A549 (cell line): ENCODE data around the gene ANO4. TPM values are rescaled to one million over a fixed set of nuclear protein-coding genes. Genes with fewer than 3 reads are reported as not detected.

Experiments used
- ATAC-seq, 2 experiments: fragments of 200-7000 bp in 1 of 2; fragments of >200 bp in 1 of 2; cut with Nextera tagmentation in 1 of 2; cut with Tn5 transposase in 1 of 2; 3 replicates each; pipeline versions ENCODE4 v1.8.0 to v1.9.1; 2018 to 2020; ENCODE audit warnings: mild to moderate bottlenecking in 1 of 2, moderate library complexity in 1 of 2
- CTCF ChIA-PET: fragments of 300-600 bp; sonication (Branson Sonifier 250); formaldehyde crosslinking; extraction: SDS; loops from one replicate; lab custom pipeline; 2021; ENCODE audit warnings: antibody characterized with exemption, inconsistent platforms; lab: Yijun Ruan, JAX
- POLR2A ChIA-PET: fragments of 350-600 bp; formaldehyde crosslinking; extraction: SDS; loops from one replicate; lab custom pipeline; 2021; ENCODE audit warnings: antibody characterized with exemption, inconsistent platforms; lab: Yijun Ruan, JAX
- DNase-seq, 2 experiments: peaks; one replicate each; pipeline versions ENCODE4 v3.0.0 to v3.0.0-alpha.2; 2011 to 2016; ENCODE audit warnings: low read depth in 1 of 2, low spot score in 1 of 2
- FAIRE-seq: peaks from 2 replicates; lab custom pipeline; 2011; peaks lifted over from hg19 to GRCh38; lab: Jason Lieb, UNC
- H3K27ac ChIP-seq, 2 experiments: fragments of >200 bp; sonication (Bioruptor Twin); formaldehyde crosslinking; 3 replicates each; pipeline ENCODE4 v1.5.1; 2016 to 2017
- H3K4me1 ChIP-seq: fragments of >200 bp; sonication (Bioruptor Twin); formaldehyde crosslinking; 3 replicates; pipeline ENCODE4 v1.6.1; 2016
- H3K4me2 ChIP-seq: fragments of >200 bp; sonication (Bioruptor Twin); formaldehyde crosslinking; 3 replicates; pipeline ENCODE4 v1.6.1; 2016
- H3K4me3 ChIP-seq: fragments of >200 bp; sonication (Bioruptor Twin); formaldehyde crosslinking; 3 replicates; pipeline ENCODE4 v1.5.1; 2016
- H3K9me3 ChIP-seq: fragments of >200 bp; sonication (Bioruptor Twin); formaldehyde crosslinking; 3 replicates; pipeline ENCODE4 v1.6.1; 2016
- BHLHE40 ChIP-seq: IDR thresholded peaks from 2 replicates; pipeline ENCODE4 v1.6.1; 2012; ENCODE audit warnings: low read depth, low read length, inconsistent platforms
- CTCF ChIP-seq: fragments of >200 bp; sonication (Bioruptor Twin); formaldehyde crosslinking; IDR thresholded peaks from 3 replicates; pipeline ENCODE4 v1.5.1; 2016
- ELK1 ChIP-seq: fragments of 150-350 bp; IDR thresholded peaks from 2 replicates; pipeline ENCODE4 v1.6.1; 2014; ENCODE audit warnings: low read depth, mild to moderate bottlenecking, low read length
- EP300 ChIP-seq, 2 experiments: fragments of >200 bp; sonication (Bioruptor Twin); formaldehyde crosslinking; IDR thresholded peaks; 2 replicates in 1 of 2; 3 replicates in 1 of 2; pipeline ENCODE4 v1.6.1; 2016 to 2017
- ESRRA ChIP-seq: fragments of 150-350 bp; IDR thresholded peaks from 2 replicates; pipeline ENCODE4 v1.6.1; 2014; ENCODE audit warnings: mild to moderate bottlenecking, low read length, borderline replicate concordance
- FOSL2 ChIP-seq, 2 experiments: fragments of 450-650 bp in 1 of 2; fragments of >200 bp in 1 of 2; sonication (Bioruptor Twin) in 1 of 2; formaldehyde crosslinking; IDR thresholded peaks; 2 replicates each; pipeline versions ENCODE4 v1.5.0 to v1.6.1; 2016 to 2020; ENCODE audit warnings: mild to moderate bottlenecking in 1 of 2, moderate library complexity in 1 of 2
- FOXS1 ChIP-seq: fragments of 250-450 bp; sonication (Bioruptor Pico); IDR thresholded peaks from 2 replicates; pipeline ENCODE4 v1.5.0; 2020; ENCODE audit warnings: mild to moderate bottlenecking, moderate library complexity
- HDAC2 ChIP-seq: fragments of 200-600 bp; sonication (generic); IDR thresholded peaks from 2 replicates; pipeline ENCODE4 v1.6.1; 2016
- HES2 ChIP-seq: fragments of >200 bp; sonication (Bioruptor Twin); formaldehyde crosslinking; IDR thresholded peaks from 2 replicates; pipeline ENCODE4 v1.6.1; 2016
- HMGXB4 ChIP-seq: fragments of 250-450 bp; sonication (Bioruptor Pico); IDR thresholded peaks from 2 replicates; pipeline ENCODE4 v1.5.0; 2021; ENCODE audit warnings: mild to moderate bottlenecking, moderate library complexity, borderline replicate concordance
- JUN ChIP-seq, 2 experiments: fragments of >200 bp; sonication (Bioruptor Twin); formaldehyde crosslinking; IDR thresholded peaks; 2 replicates in 1 of 2; 3 replicates in 1 of 2; pipeline ENCODE4 v1.6.1; 2016 to 2017
- MAX ChIP-seq: IDR thresholded peaks from 2 replicates; pipeline ENCODE4 v1.6.1; 2012
- NFE2L2 ChIP-seq: fragments of 150-350 bp; conservative IDR thresholded peaks from 2 replicates; pipeline ENCODE4 v1.6.1; 2014; ENCODE audit warnings: low read length
- PBX3 ChIP-seq: IDR thresholded peaks from 2 replicates; pipeline ENCODE4 v1.6.1; 2012
- POLR2AphosphoS2 ChIP-seq: conservative IDR thresholded peaks from 2 replicates; pipeline ENCODE4 v1.6.1; 2012; ENCODE audit warnings: low read length, improper control_type of control experiment, inconsistent platforms
- RARB ChIP-seq: fragments of 250-450 bp; sonication (Bioruptor Pico); IDR thresholded peaks from 2 replicates; pipeline ENCODE4 v1.8.0; 2021; ENCODE audit warnings: mild to moderate bottlenecking, moderate library complexity
- RFX5 ChIP-seq: fragments of 450-650 bp; IDR thresholded peaks from 2 replicates; pipeline ENCODE4 v1.7.1; 2014; ENCODE audit warnings: antibody characterized with exemption, mild to moderate bottlenecking, moderate library complexity
- RNF2 ChIP-seq: fragments of 200-600 bp; sonication (generic); IDR thresholded peaks from 2 replicates; pipeline ENCODE4 v1.6.1; 2016; ENCODE audit warnings: low read depth, mild to moderate bottlenecking, antibody characterized with exemption, moderate library complexity, borderline replicate concordance
- TFCP2L1 ChIP-seq: fragments of 250-450 bp; sonication (Bioruptor Pico); IDR thresholded peaks from 2 replicates; pipeline ENCODE4 v1.5.0; 2021; ENCODE audit warnings: mild to moderate bottlenecking
- TP53 ChIP-seq: fragments of 250-450 bp; sonication (Bioruptor Pico); IDR thresholded peaks from 2 replicates; pipeline ENCODE4 v1.5.0; 2021; ENCODE audit warnings: mild to moderate bottlenecking, moderate library complexity
- ZC3H11A ChIP-seq: fragments of 450-650 bp; IDR thresholded peaks from 2 replicates; pipeline ENCODE4 v1.6.1; 2014; ENCODE audit warnings: antibody characterized with exemption, mild to moderate bottlenecking
- WGBS: methylation state at CpG from one replicate; pipeline ENCODE4 v1.1.6; 2017; ENCODE audit errors: missing lambda C conversion rate; 5-methylcytosine and 5-hydroxymethylcytosine counted together
- polyA plus RNA-seq, 4 experiments: library from polyadenylated mRNA; depleted of rRNA in 3 of 4; stranded (reverse); fragments of >200 nt; fragmentation: RNase III in 1 of 4; extraction: RNeasy Plus Mini Kit Qiagen cat#74134 plus additional on column Dnase treatment in 1 of 4; gene quantifications; 2 replicates in 3 of 4; 3 replicates in 1 of 4; pipeline ENCODE4 v1.2.3, GENCODE V29; 2011 to 2017

ANO4 gene
- polyA plus RNA-seq, 2 of the 4 experiments (the other 2 are of a cell fraction), result 0.17 TPM; not detected in 1

- TF ChIP-seq ELK1 (no peak), EP300 (IDR thresholded peaks at IDR 0.05) (no peak), JUN (IDR thresholded peaks at IDR 0.05) (no peak), RFX5 (no peak)
These were observed 26.6 kb upstream of the ANO4 start (continued) for GRCh38 chr12:100767950-100768349.

GRCh38 chr12:100778967-100779590 is 15.5 kb upstream of the ANO4 start:
- ChIA-PET POLR2A (no interaction called here), CTCF (interaction anchor here (1.3 kb wide), 1 partner anchor 45 kb away, joined by 4 read pairs; no protein-coding TSS in a partner anchor)
- no peak overlapping the region for H3K27ac ChIP-seq
- no peaks in the 10 kb centered on the region for H3K9me3 ChIP-seq
- 6% methylated on average over 1 of the region's 1 CpG for WGBS
- FAIRE-seq (no peak), DNase-seq (no peak), ATAC-seq (no peak)
- H3K4me2 ChIP-seq, result no peak overlapping the region
- no peak overlapping the region for H3K4me3 ChIP-seq
- H3K4me1 ChIP-seq, result no peaks in the 10 kb centered on the region
- TF ChIP-seq HMGXB4 (CRISPR knock-in tag) (no peak), TFCP2L1 (CRISPR knock-in tag) (no peak), NFE2L2 (no peak), FOXS1 (CRISPR knock-in tag) (no peak), CTCF (no peak), JUN (IDR thresholded peaks at IDR 0.05) (no peak), FOSL2 (IDR thresholded peaks at IDR 0.05) (no peak), FOSL2 (CRISPR knock-in tag; IDR thresholded peaks at IDR 0.05) (no peak), ZC3H11A (no peak), MAX (no peak), RNF2 (no peak), ESRRA (no peak), PBX3 (no peak), HDAC2 (no peak), HES2 (no peak), POLR2AphosphoS2 (no peak), RARB (CRISPR knock-in tag) (no peak), BHLHE40 (no peak), TP53 (no peak)
